ENCODE results near the gene LMF1. TPM values are rescaled to one million over a fixed set of nuclear protein-coding genes. Genes with fewer than 3 reads are reported as not detected.

The LMF1 gene
- total RNA-seq, 1 experiment from 2014 or later, result 13.5 TPM

GRCh38 chr16:934178-934577 lies 36.6 kb downstream of the LMF1 start:
- H4K20me1 ChIP-seq (ENCODE audit: low read length), result no peaks in the 10 kb centered on the region
- H3F3A ChIP-seq (ENCODE audit: low read length, unreplicated experiment), result no peaks in the 10 kb centered on the region
- no peak overlapping the region for H3K9ac ChIP-seq (ENCODE audit: low read length)
- H2AFZ ChIP-seq (ENCODE audit: low read length), result no peak overlapping the region
- DNase-seq (no peak), ATAC-seq (no peak)
- H3K27me3 ChIP-seq (ENCODE audit: low read length), result no peaks in the 10 kb centered on the region
- H3K4me2 ChIP-seq (ENCODE audit: low read length), result no peak overlapping the region
- no peaks in the 10 kb centered on the region for H3K4me1 ChIP-seq (ENCODE audit: insufficient read depth, low read length)
- intact Hi-C loops (cut with micrococcal nuclease), result no loop called here
- BruUV-seq (replicated peaks), result no TSS peak
- TF ChIP-seq EZH2phosphoT487 (IDR thresholded peaks at IDR 0.05; ENCODE audit: borderline replicate concordance, low read length), result no peak
- TF ChIP-seq, protein P1, sequence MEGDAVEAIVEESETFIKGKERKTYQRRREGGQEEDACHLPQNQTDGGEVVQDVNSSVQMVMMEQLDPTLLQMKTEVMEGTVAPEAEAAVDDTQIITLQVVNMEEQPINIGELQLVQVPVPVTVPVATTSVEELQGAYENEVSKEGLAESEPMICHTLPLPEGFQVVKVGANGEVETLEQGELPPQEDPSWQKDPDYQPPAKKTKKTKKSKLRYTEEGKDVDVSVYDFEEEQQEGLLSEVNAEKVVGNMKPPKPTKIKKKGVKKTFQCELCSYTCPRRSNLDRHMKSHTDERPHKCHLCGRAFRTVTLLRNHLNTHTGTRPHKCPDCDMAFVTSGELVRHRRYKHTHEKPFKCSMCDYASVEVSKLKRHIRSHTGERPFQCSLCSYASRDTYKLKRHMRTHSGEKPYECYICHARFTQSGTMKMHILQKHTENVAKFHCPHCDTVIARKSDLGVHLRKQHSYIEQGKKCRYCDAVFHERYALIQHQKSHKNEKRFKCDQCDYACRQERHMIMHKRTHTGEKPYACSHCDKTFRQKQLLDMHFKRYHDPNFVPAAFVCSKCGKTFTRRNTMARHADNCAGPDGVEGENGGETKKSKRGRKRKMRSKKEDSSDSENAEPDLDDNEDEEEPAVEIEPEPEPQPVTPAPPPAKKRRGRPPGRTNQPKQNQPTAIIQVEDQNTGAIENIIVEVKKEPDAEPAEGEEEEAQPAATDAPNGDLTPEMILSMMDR (conservative IDR thresholded peaks at IDR 0.05; ENCODE audit: low read depth, low read length), result no peak
- no peaks in the 10 kb centered on the region for H3K79me2 ChIP-seq (ENCODE audit: low read length)
- no peaks in the 10 kb centered on the region for H3K36me3 ChIP-seq (ENCODE audit: low read depth, low read length)
- ChIA-PET POLR2A (ENCODE audit: unreplicated experiment) (no interaction called here), CTCF (no interaction called here)
- H3K9me2 ChIP-seq (replicated peaks; ENCODE audit: low read length), result no peaks in the 10 kb centered on the region
- no peaks in the 10 kb centered on the region for H3K9me3 ChIP-seq (ENCODE audit: low read length)
- no peak overlapping the region for H3K27ac ChIP-seq (ENCODE audit: low read length)
- H3K4me3 ChIP-seq (ENCODE audit: low read length), result no peak overlapping the region

- ATAC-seq (no peak), DNase-seq (no peak)
- TF ChIP-seq EZH2phosphoT487 (IDR thresholded peaks at IDR 0.05; ENCODE audit: borderline replicate concordance, low read length) (no peak), EZH2 (IDR thresholded peaks at IDR 0.05; ENCODE audit: low read length, unreplicated experiment) (no peak)
- TF ChIP-seq, protein P1 (conservative IDR thresholded peaks at IDR 0.05; ENCODE audit: low read depth, low read length), result no peak
- H4K20me1 ChIP-seq (ENCODE audit: low read length), result no peaks in the 10 kb centered on the region
- POLR2A ChIA-PET (ENCODE audit: unreplicated experiment), result no interaction called here
- H3K9me3 ChIP-seq (ENCODE audit: low read length), result no peaks in the 10 kb centered on the region
- no peak overlapping the region for H3K4me3 ChIP-seq (ENCODE audit: low read length)
- H3K79me2 ChIP-seq (ENCODE audit: low read length), result no peaks in the 10 kb centered on the region
- no peaks in the 10 kb centered on the region for H3F3A ChIP-seq (ENCODE audit: low read length, unreplicated experiment)
- H3K9ac ChIP-seq (ENCODE audit: low read length), result no peak overlapping the region
- H3K4me1 ChIP-seq (ENCODE audit: insufficient read depth, low read length), result no peaks in the 10 kb centered on the region
- no peaks in the 10 kb centered on the region for H3K9me2 ChIP-seq (replicated peaks; ENCODE audit: low read length)
- H3K4me2 ChIP-seq (ENCODE audit: low read length), result no peak overlapping the region
- no peaks in the 10 kb centered on the region for H3K36me3 ChIP-seq (ENCODE audit: low read depth, low read length)
- CTCF ChIA-PET, result no interaction called here
- intact Hi-C loops (cut with micrococcal nuclease), result no loop called here
- no peaks in the 10 kb centered on the region for H3K27me3 ChIP-seq (ENCODE audit: low read length)
- no TSS peak for BruUV-seq (replicated peaks)
- no peak overlapping the region for H3K27ac ChIP-seq (ENCODE audit: low read length)
- no peak overlapping the region for H2AFZ ChIP-seq (ENCODE audit: low read length)
These were observed 37.2 kb downstream of the LMF1 start for GRCh38 chr16:933581-933980.

GRCh38 chr16:932831-933330 lies 37.9 kb downstream of the LMF1 start:
- ChIA-PET CTCF (no interaction called here), POLR2A (ENCODE audit: unreplicated experiment) (no interaction called here)
- H3K27me3 ChIP-seq (ENCODE audit: low read length), result no peaks in the 10 kb centered on the region
- TF ChIP-seq EZH2 (IDR thresholded peaks at IDR 0.05; ENCODE audit: low read length, unreplicated experiment), result no peak
- TF ChIP-seq, protein P1 (conservative IDR thresholded peaks at IDR 0.05; ENCODE audit: low read depth, low read length), result no peak
- TF ChIP-seq EZH2phosphoT487 (IDR thresholded peaks at IDR 0.05; ENCODE audit: borderline replicate concordance, low read length), result no peak
- no peak overlapping the region for H2AFZ ChIP-seq (ENCODE audit: low read length)
- no TSS peak for BruUV-seq (replicated peaks)
- H3K4me3 ChIP-seq (ENCODE audit: low read length), result no peak overlapping the region
- DNase-seq, result no peak
- no peaks in the 10 kb centered on the region for H3K4me1 ChIP-seq (ENCODE audit: insufficient read depth, low read length)
- intact Hi-C loops (cut with micrococcal nuclease), result no loop called here
- no peak overlapping the region for H3K4me2 ChIP-seq (ENCODE audit: low read length)
- no peaks in the 10 kb centered on the region for H3K79me2 ChIP-seq (ENCODE audit: low read length)
- H3K9ac ChIP-seq (ENCODE audit: low read length), result no peak overlapping the region
- H3K9me2 ChIP-seq (replicated peaks; ENCODE audit: low read length), result no peaks in the 10 kb centered on the region
- H4K20me1 ChIP-seq (ENCODE audit: low read length), result no peaks in the 10 kb centered on the region
- ATAC-seq, result no peak
- no peaks in the 10 kb centered on the region for H3K9me3 ChIP-seq (ENCODE audit: low read length)
- no peaks in the 10 kb centered on the region for H3K36me3 ChIP-seq (ENCODE audit: low read depth, low read length)
- no peaks in the 10 kb centered on the region for H3F3A ChIP-seq (ENCODE audit: low read length, unreplicated experiment)
- H3K27ac ChIP-seq (ENCODE audit: low read length), result no peak overlapping the region
